DOHH2 (cell line): ENCODE results near the gene GLI3.

ENCODE experiments used
- H3F3A ChIP-seq: fragments of 200-600 bp; sonication (generic), shearing (Covaris generic); 2 replicates; pipeline ENCODE4 v1.6.0; 2016; ENCODE audit warnings: antibody characterized with exemption, mild to moderate bottlenecking; ENCODE audit not compliant: control insufficient read depth, insufficient read depth
- H3K27ac ChIP-seq: fragments of 200-600 bp; sonication (generic); 2 replicates; pipeline ENCODE4 v1.5.1; 2014; ENCODE audit warnings: low read depth, mild to moderate bottlenecking, low read length, moderate library complexity
- H3K27me3 ChIP-seq: fragments of 200-600 bp; sonication (generic); 2 replicates; pipeline ENCODE4 v1.6.1; 2014; ENCODE audit warnings: mild to moderate bottlenecking, low read length, mixed read lengths; ENCODE audit not compliant: control insufficient read depth
- H3K36me3 ChIP-seq: fragments of 200-600 bp; sonication (generic); 2 replicates; pipeline ENCODE4 v1.6.1; 2014; ENCODE audit warnings: mild to moderate bottlenecking, low read length, moderate library complexity, mixed read lengths; ENCODE audit not compliant: control insufficient read depth
- H3K4me1 ChIP-seq: fragments of 200-600 bp; sonication (generic); 2 replicates; pipeline ENCODE4 v1.6.1; 2014; ENCODE audit warnings: mild to moderate bottlenecking, low read length, mixed read lengths; ENCODE audit not compliant: control insufficient read depth
- H3K4me2 ChIP-seq: fragments of 200-600 bp; sonication (generic); 2 replicates; pipeline ENCODE4 v1.6.0; 2014; ENCODE audit warnings: mild to moderate bottlenecking, low read length, moderate library complexity
- H3K4me3 ChIP-seq: fragments of 200-600 bp; sonication (generic); 2 replicates; pipeline ENCODE4 v1.5.1; 2014; ENCODE audit warnings: mild to moderate bottlenecking, low read length, mixed read lengths
- H3K79me2 ChIP-seq: fragments of 200-600 bp; sonication (generic); 2 replicates; pipeline ENCODE4 v1.6.1; 2014; ENCODE audit warnings: mild to moderate bottlenecking, low read length, mixed read lengths; ENCODE audit not compliant: control insufficient read depth
- H3K9me2 ChIP-seq: fragments of 200-600 bp; sonication (generic); replicated peaks from 2 replicates; pipeline ENCODE4 v1.6.1; 2014; ENCODE audit warnings: mild to moderate bottlenecking, low read length, mixed read lengths; ENCODE audit not compliant: control insufficient read depth
- H3K9me3 ChIP-seq: fragments of 200-600 bp; sonication (generic); 2 replicates; pipeline ENCODE4 v1.6.1; 2014; ENCODE audit warnings: antibody characterized with exemption, low read length, mixed read lengths; ENCODE audit not compliant: control insufficient read depth, insufficient read depth
- H4K20me1 ChIP-seq: fragments of 200-600 bp; sonication (generic); 2 replicates; pipeline ENCODE4 v1.6.0; 2014; ENCODE audit warnings: low read depth, mild to moderate bottlenecking, antibody characterized with exemption, low read length, moderate library complexity; ENCODE audit not compliant: control insufficient read depth, insufficient read depth
- EZH2phosphoT487 ChIP-seq: fragments of 200-600 bp; sonication (generic); IDR thresholded peaks from 2 replicates; pipeline ENCODE4 v1.6.1; 2017; ENCODE audit warnings: borderline replicate concordance, mild to moderate bottlenecking, antibody characterized with exemption, low read length, moderate library complexity, mixed read lengths
- TF ChIP-seq, protein P1 (sequence below): fragments of 200-600 bp; sonication (generic); IDR thresholded peaks from one replicate; pipeline ENCODE4 v1.5.1; 2014; ENCODE audit warnings: antibody characterized with exemption, mild to moderate bottlenecking, low read depth, low read length; ENCODE audit not compliant: poor library complexity, severe bottlenecking

GLI3 gene

GRCh38 chr7:42278344-42278743, 41.3 kb upstream of the GLI3 start:
- no peaks in the 10 kb centered on the region for H3K79me2 ChIP-seq
- H3F3A ChIP-seq = no peaks in the 10 kb centered on the region
- H3K27me3 ChIP-seq = no peaks in the 10 kb centered on the region; the same call in 1 of the 2 replicates
- H3K36me3 ChIP-seq = no peaks in the 10 kb centered on the region
- no peaks in the 10 kb centered on the region for H3K9me3 ChIP-seq
- H4K20me1 ChIP-seq = no peaks in the 10 kb centered on the region
- no peak overlapping the region for H3K4me2 ChIP-seq
- TF ChIP-seq, protein P1, sequence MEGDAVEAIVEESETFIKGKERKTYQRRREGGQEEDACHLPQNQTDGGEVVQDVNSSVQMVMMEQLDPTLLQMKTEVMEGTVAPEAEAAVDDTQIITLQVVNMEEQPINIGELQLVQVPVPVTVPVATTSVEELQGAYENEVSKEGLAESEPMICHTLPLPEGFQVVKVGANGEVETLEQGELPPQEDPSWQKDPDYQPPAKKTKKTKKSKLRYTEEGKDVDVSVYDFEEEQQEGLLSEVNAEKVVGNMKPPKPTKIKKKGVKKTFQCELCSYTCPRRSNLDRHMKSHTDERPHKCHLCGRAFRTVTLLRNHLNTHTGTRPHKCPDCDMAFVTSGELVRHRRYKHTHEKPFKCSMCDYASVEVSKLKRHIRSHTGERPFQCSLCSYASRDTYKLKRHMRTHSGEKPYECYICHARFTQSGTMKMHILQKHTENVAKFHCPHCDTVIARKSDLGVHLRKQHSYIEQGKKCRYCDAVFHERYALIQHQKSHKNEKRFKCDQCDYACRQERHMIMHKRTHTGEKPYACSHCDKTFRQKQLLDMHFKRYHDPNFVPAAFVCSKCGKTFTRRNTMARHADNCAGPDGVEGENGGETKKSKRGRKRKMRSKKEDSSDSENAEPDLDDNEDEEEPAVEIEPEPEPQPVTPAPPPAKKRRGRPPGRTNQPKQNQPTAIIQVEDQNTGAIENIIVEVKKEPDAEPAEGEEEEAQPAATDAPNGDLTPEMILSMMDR = no peak
- TF ChIP-seq EZH2phosphoT487 = no peak
- no peak overlapping the region for H3K4me3 ChIP-seq
- no peaks in the 10 kb centered on the region for H3K9me2 ChIP-seq
- H3K27ac ChIP-seq = no peak overlapping the region
- H3K4me1 ChIP-seq = no peaks in the 10 kb centered on the region

GRCh38 chr7:42274053-42274452, 37.0 kb upstream of the GLI3 start:
- no peak for TF ChIP-seq EZH2phosphoT487
- TF ChIP-seq, protein P1 = no peak
- H3K4me3 ChIP-seq = no peak overlapping the region
- H3K27ac ChIP-seq = no peak overlapping the region

GRCh38 chr7:42272793-42273665, 36.0 kb upstream of the GLI3 start:
- Histone ChIP-seq H3K4me2 (no peak overlapping the region), H3K27ac (no peak overlapping the region), H3K4me3 (no peak overlapping the region), H3K9me3 (no peaks in the 10 kb centered on the region), H3K9me2 (no peaks in the 10 kb centered on the region), H3K27me3 (no peaks in the 10 kb centered on the region; the same call in 1 of the 2 replicates), H3K4me1 (0 out of 2 replicates have a peak, but pooled peaks cover 3% of the 10 kb centered on the region), H3F3A (no peaks in the 10 kb centered on the region), H3K36me3 (no peaks in the 10 kb centered on the region), H4K20me1 (no peaks in the 10 kb centered on the region), H3K79me2 (no peaks in the 10 kb centered on the region)
- no peak for TF ChIP-seq EZH2phosphoT487
- TF ChIP-seq, protein P1 = no peak

More at GRCh38 chr7:42274053-42274452, 37.0 kb upstream of the GLI3 start:
- Histone ChIP-seq H3F3A (no peaks in the 10 kb centered on the region), H3K9me3 (no peaks in the 10 kb centered on the region), H3K27me3 (no peaks in the 10 kb centered on the region; the same call in 1 of the 2 replicates), H3K4me2 (no peak overlapping the region), H4K20me1 (no peaks in the 10 kb centered on the region), H3K9me2 (no peaks in the 10 kb centered on the region), H3K4me1 (0 out of 2 replicates have a peak, but pooled peaks cover 3% of the 10 kb centered on the region), H3K79me2 (no peaks in the 10 kb centered on the region), H3K36me3 (no peaks in the 10 kb centered on the region)
